Keratinocyte (primary cell): ENCODE results near the gene SLC38A3.

Experiments
- CTCF ChIP-seq, 3 experiments: IDR thresholded peaks in 1 of 3; conservative IDR thresholded peaks in 1 of 3; optimal IDR thresholded peaks in 1 of 3; 2 replicates in 2 of 3; 3 replicates in 1 of 3; pipeline versions ENCODE3 to v1.5.1; 2011; ENCODE audit warnings: low read length in 3 of 3, mild to moderate bottlenecking in 3 of 3, moderate library complexity in 2 of 3, control low read depth in 1 of 3, inconsistent platforms in 1 of 3; ENCODE audit not compliant: insufficient read depth in 2 of 3; ENCODE audit errors: extremely low read depth in 1 of 3
- EZH2 ChIP-seq: IDR thresholded peaks from one replicate; pipeline ENCODE4 v1.6.1; 2012; ENCODE audit warnings: inconsistent platforms, mild to moderate bottlenecking, low read length, moderate library complexity

- TF ChIP-seq CTCF (optimal IDR thresholded peaks at IDR 0.05 in 1 of 3, IDR thresholded peaks at IDR 0.05 in 1 of 3, conservative IDR thresholded peaks at IDR 0.05 in 1 of 3; ENCODE audit: extremely low read depth in 1 of 3, insufficient read depth in 2 of 3, low read length in 3 of 3) (no peak), EZH2 (no peak)
Observed at GRCh38 chr3:50268703-50269451, 63.8 kb downstream of the SLC38A3 start, which contains the start of gene SEMA3B.
